Sigmoid colon (tissue), 7 donors: ENCODE data around the gene SERPINB5. TPM values are rescaled to one million over a fixed set of nuclear protein-coding genes. Genes with fewer than 3 reads are reported as not detected.

Experiments
- DNase-seq: peaks from one replicate; pipeline ENCODE4 v3.0.0-alpha.2; 2019
- H3K27ac ChIP-seq, 4 donors: fragments of 200-600 bp; sonication (generic); one replicate each; pipeline ENCODE4 v1.5.1; 2016 to 2019; ENCODE audit warnings: mild to moderate bottlenecking in 1 of 4
- H3K27me3 ChIP-seq, 3 donors: fragments of 200-600 bp; sonication (generic); one replicate each; pipeline ENCODE4 v1.5.1; 2019; ENCODE audit warnings: mild to moderate bottlenecking in 1 of 3
- H3K36me3 ChIP-seq, 4 donors: fragments of 200-600 bp; sonication (generic); one replicate each; pipeline ENCODE4 v1.5.1; 2016 to 2019
- H3K4me1 ChIP-seq, 4 donors: fragments of 200-600 bp; sonication (generic); one replicate each; pipeline ENCODE4 v1.5.1; 2017 to 2019
- H3K4me3 ChIP-seq, 4 donors: fragments of 200-600 bp; sonication (generic); one replicate each; pipeline ENCODE4 v1.5.1; 2017 to 2019; ENCODE audit warnings: mild to moderate bottlenecking in 2 of 4, moderate library complexity in 1 of 4
- H3K9me3 ChIP-seq, 4 donors: fragments of 200-600 bp in 3 of 4; sonication (generic) in 3 of 4; one replicate each; pipeline versions ENCODE4 v1.5.1 to v1.6.1; 2013 to 2019
- EP300 ChIP-seq, 4 donors: sonication (generic); formaldehyde crosslinking; IDR thresholded peaks; one replicate each; pipeline ENCODE4 v1.6.1; 2017; ENCODE audit warnings: antibody characterized with exemption in 4 of 4
- POLR2A ChIP-seq, 2 donors: fragments of 450-650 bp; IDR thresholded peaks; one replicate each; pipeline ENCODE4 v1.6.1; 2016; ENCODE audit warnings: antibody characterized with exemption in 2 of 2, mild to moderate bottlenecking in 2 of 2, moderate library complexity in 2 of 2
- POLR2AphosphoS5 ChIP-seq, 4 donors: sonication (generic); formaldehyde crosslinking; IDR thresholded peaks; one replicate each; pipeline ENCODE4 v1.6.1; 2017; ENCODE audit warnings: antibody characterized with exemption in 4 of 4
- WGBS, 2 donors: extraction: QIAGEN DNeasy Blood & Tissue Kit; methylation state at CpG; one replicate each; pipeline ENCODE4 v1.1.7; 2013; 5-methylcytosine and 5-hydroxymethylcytosine counted together
- intact Hi-C: fragments of 100-400 bp; cut with DNase I; formaldehyde crosslinking; loops from one replicate; pipeline ENCODE4 v1.15.1; 2023
- polyA plus RNA-seq, 3 donors: library from polyadenylated mRNA; stranded (reverse); fragments of 200-250 nt; gene quantifications; one replicate each; pipeline ENCODE4 v1.2.3, GENCODE V29; 2013
- total RNA-seq, 4 donors: library from RNA; depleted of rRNA; stranded (reverse); fragments of >200 nt; gene quantifications; one replicate each; pipeline ENCODE4 v1.1.0, GENCODE V29; 2016
- TF ChIP-seq, protein P1 (sequence below), 4 experiments: fragments of 450-650 bp in 3 of 4; fragments of 200-600 bp in 1 of 4; IDR thresholded peaks; one replicate each; pipeline ENCODE4 v1.5.1; 2016 to 2019; ENCODE audit warnings: antibody characterized with exemption in 4 of 4, mild to moderate bottlenecking in 3 of 4, moderate library complexity in 2 of 4
- donor health status: healthy with polysubstance abuse.
- donor health status: Bipolar disorder and iron deficiency.
- donor health status: healthy.

Gene SERPINB5
- total and polyA plus RNA-seq, 7 donors: 1.2 to 2.9 (median 1.6) TPM; not detected in 4

DNA sequence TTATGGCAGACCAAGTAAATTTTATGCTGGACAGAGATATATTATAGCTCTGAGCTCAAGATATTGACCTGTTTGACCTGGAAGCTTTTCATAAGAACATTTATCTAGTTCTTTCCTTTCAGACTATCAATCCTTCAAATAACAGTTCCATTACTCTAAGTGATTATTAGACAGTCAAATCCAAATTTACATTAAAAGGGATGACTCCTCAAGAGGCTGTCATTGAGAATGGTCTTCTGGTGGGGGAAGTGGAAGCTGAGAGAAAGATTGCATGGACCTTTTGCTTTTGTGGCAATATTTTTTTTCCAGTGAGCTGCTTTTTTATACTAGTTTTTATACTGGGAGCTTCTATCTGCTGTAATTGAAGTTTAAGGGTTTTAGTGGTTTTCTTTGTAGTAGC, 50.5 kb downstream of the SERPINB5 start:
- Histone ChIP-seq H3K4me1 (no peaks in the 10 kb centered on the region), H3K27ac (no peak overlapping the region), H3K27me3 (no peaks in the 10 kb centered on the region), H3K36me3 (no peaks in the 10 kb centered on the region), H3K9me3 (no peaks in the 10 kb centered on the region), H3K4me3 (no peak overlapping the region)
- intact Hi-C loops: no loop called here
- TF ChIP-seq, protein P1, sequence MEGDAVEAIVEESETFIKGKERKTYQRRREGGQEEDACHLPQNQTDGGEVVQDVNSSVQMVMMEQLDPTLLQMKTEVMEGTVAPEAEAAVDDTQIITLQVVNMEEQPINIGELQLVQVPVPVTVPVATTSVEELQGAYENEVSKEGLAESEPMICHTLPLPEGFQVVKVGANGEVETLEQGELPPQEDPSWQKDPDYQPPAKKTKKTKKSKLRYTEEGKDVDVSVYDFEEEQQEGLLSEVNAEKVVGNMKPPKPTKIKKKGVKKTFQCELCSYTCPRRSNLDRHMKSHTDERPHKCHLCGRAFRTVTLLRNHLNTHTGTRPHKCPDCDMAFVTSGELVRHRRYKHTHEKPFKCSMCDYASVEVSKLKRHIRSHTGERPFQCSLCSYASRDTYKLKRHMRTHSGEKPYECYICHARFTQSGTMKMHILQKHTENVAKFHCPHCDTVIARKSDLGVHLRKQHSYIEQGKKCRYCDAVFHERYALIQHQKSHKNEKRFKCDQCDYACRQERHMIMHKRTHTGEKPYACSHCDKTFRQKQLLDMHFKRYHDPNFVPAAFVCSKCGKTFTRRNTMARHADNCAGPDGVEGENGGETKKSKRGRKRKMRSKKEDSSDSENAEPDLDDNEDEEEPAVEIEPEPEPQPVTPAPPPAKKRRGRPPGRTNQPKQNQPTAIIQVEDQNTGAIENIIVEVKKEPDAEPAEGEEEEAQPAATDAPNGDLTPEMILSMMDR (IDR thresholded peaks at IDR 0.05): no peak
- no peak for TF ChIP-seq POLR2A (IDR thresholded peaks at IDR 0.05)
- DNase-seq: no peak

DNA sequence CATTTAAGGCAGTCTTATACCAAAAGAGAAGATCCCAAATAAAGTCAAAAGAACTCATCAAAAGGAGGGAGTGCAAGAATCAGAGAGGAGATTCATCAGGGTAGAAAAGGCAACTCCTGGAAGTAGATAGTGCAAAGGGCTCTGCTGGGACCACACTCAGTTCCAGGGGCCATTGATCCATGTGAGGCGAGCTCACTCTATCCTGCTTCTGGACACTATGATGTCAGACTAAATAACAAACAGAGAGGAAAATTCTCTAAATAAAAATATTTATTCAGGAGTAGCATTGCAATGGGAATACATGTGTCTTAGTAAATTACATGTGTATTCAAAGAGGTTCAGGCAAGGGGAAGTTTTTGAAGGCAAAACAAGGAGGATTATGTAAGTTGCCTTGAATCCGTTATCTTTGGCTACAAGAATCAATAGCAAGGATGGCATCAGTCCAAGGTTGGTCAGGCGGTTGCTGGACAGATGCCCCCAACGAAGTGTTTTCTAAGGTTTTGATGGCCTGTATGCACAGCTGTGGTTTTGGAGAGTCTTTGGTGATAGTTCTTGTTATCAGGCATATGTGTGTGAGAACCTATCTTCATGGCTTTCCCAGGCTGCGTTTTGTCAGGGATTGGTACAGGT, 52.2 kb downstream of the SERPINB5 start:
- intact Hi-C loops: no loop called here
- Histone ChIP-seq H3K4me1 (no peaks in the 10 kb centered on the region), H3K27ac (no peak overlapping the region), H3K36me3 (no peaks in the 10 kb centered on the region), H3K27me3 (no peaks in the 10 kb centered on the region), H3K4me3 (no peak overlapping the region), H3K9me3 (no peaks in the 10 kb centered on the region)
- TF ChIP-seq, protein P1 (IDR thresholded peaks at IDR 0.05): no peak
- TF ChIP-seq POLR2AphosphoS5 (IDR thresholded peaks at IDR 0.05): no peak
- TF ChIP-seq POLR2A (IDR thresholded peaks at IDR 0.05): no peak
- no peak for TF ChIP-seq EP300 (IDR thresholded peaks at IDR 0.05)
- WGBS, 2 donors: 54 to 82% methylated on average over 5 of the region's 5 CpGs
- DNase-seq: no peak

DNA sequence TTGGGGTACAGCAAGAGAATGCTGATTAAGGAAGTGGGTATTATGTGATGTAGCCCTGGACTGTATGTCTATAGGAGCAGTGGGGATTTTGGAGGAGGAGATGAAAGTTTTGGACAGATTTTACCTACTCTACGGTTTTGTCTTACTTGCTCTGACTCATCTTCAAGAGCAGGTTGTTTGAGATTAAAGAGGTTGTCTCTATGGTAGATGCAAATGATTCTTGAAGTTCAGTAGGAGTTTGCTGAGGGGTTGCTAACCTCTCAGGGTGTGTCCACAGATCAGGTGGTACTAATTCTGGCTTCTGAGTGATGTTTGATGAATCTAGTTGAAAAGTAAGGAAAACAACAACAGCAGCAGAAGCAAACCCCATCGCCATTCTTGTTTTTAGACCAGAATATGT, 55.7 kb downstream of the SERPINB5 start:
- no peaks in the 10 kb centered on the region for H3K9me3 ChIP-seq
- no peak for DNase-seq
- 81 to 91% methylated on average over 2 of the region's 2 CpGs for WGBS, 2 donors
- no peak overlapping the region for H3K4me3 ChIP-seq
- H3K4me1 ChIP-seq: no peaks in the 10 kb centered on the region
- no peak overlapping the region for H3K27ac ChIP-seq
- TF ChIP-seq POLR2AphosphoS5 (IDR thresholded peaks at IDR 0.05) (no peak), EP300 (IDR thresholded peaks at IDR 0.05) (no peak), POLR2A (IDR thresholded peaks at IDR 0.05) (no peak)
- TF ChIP-seq, protein P1 (IDR thresholded peaks at IDR 0.05): no peak
- H3K27me3 ChIP-seq: no peaks in the 10 kb centered on the region
- no peaks in the 10 kb centered on the region for H3K36me3 ChIP-seq
- intact Hi-C loops: no loop called here

DNA sequence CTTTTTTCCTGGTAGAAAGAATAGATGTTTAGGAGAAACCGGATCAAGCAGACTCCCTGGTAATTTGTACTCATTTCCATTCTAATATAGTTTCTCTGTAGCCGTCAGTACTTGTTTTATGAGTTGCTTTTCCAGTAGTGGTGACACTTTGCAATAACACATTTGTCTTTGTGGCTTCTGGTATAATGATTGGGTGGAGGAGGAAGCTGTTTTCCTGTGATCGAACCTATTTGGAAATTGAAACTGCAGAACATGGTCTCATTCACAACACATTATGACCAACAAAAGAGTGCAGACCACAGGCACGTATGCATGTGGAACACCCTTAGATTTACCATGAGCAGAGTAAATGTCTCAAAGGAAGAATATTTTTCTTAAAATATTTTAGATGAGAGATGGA, 57.9 kb downstream of the SERPINB5 start:
- WGBS, 2 donors: 18 to 42% methylated on average over 4 of the region's 4 CpGs
- intact Hi-C loops: no loop called here

More for the DNA sequence above, 57.9 kb downstream of the SERPINB5 start:
- TF ChIP-seq POLR2A (IDR thresholded peaks at IDR 0.05): no peak
- TF ChIP-seq EP300 (IDR thresholded peaks at IDR 0.05): no peak
- TF ChIP-seq POLR2AphosphoS5 (IDR thresholded peaks at IDR 0.05): no peak
- TF ChIP-seq, protein P1 (IDR thresholded peaks at IDR 0.05): no peak
- DNase-seq: no peak
- Histone ChIP-seq H3K4me3 (no peak overlapping the region), H3K27me3 (no peaks in the 10 kb centered on the region), H3K36me3 (no peaks in the 10 kb centered on the region), H3K4me1 (no peaks in the 10 kb centered on the region), H3K27ac (no peak overlapping the region), H3K9me3 (no peaks in the 10 kb centered on the region)
